ENCODE measurements around the gene PRAMEF18. TPM values are rescaled to one million over a fixed set of nuclear protein-coding genes. Genes with fewer than 3 reads are reported as not detected.
"Not testable (repeated sequence)": the region's sequence is repeated elsewhere in the genome, so short reads cannot be mapped to it uniquely, and the experiment has no call there.

The PRAMEF18 gene
- total RNA-seq, 1 experiment from 2014 or later = not detected

GRCh38 chr1:13208712-13209111 is 17.2 kb downstream of the PRAMEF18 start:
- not testable (repeated sequence) for DNase-seq (ENCODE audit: low read depth)

- not testable (repeated sequence) for DNase-seq (ENCODE audit: low read depth)
Measured at GRCh38 chr1:13201309-13201708, 24.6 kb downstream of the PRAMEF18 start, which contains the start of gene PRAMEF13. Gene PRAMEF13 (minus strand): TSS chr1:13201409. CDS start chr1:13199589, 1,820 bp downstream.

Other genes starting within 250 kb of the PRAMEF18 start
- gene PRAMEF27, start 169.6 kb downstream of the PRAMEF18 start, total RNA-seq (2014; rRNA removed) = not detected in 2 replicates
- gene HNRNPCL3, start 165.4 kb downstream of the PRAMEF18 start, total RNA-seq (2014; rRNA removed) = not detected in 2 replicates
- not detected in 2 replicates for gene PRAMEF25, start 155.4 kb downstream of the PRAMEF18 start, total RNA-seq (2014; rRNA removed)
- not detected in 2 replicates for gene HNRNPCL2, start 109.3 kb downstream of the PRAMEF18 start, total RNA-seq (2014; rRNA removed)
- gene PRAMEF26, start 70.1 kb downstream of the PRAMEF18 start, total RNA-seq (2014; rRNA removed) = not detected in 2 replicates
- gene HNRNPCL4, start 60.5 kb downstream of the PRAMEF18 start, total RNA-seq (2014; rRNA removed) = not detected in 2 replicates
- gene PRAMEF9, start 54.3 kb downstream of the PRAMEF18 start, total RNA-seq (2014; rRNA removed) = not detected in 2 replicates
- not detected in 2 replicates for gene PRAMEF13, start 24.7 kb downstream of the PRAMEF18 start, total RNA-seq (2014; rRNA removed)
- not detected in 2 replicates for gene PRAMEF5, start 28.0 kb upstream of the PRAMEF18 start, total RNA-seq (2014; rRNA removed)
- gene PRAMEF8, start 59.0 kb upstream of the PRAMEF18 start, total RNA-seq (2014; rRNA removed) = not detected in 2 replicates
- not detected in 2 replicates for gene PRAMEF33, start 77.4 kb upstream of the PRAMEF18 start, total RNA-seq (2014; rRNA removed)
- not detected in 2 replicates for gene PRAMEF15, start 89.4 kb upstream of the PRAMEF18 start, total RNA-seq (2014; rRNA removed)
- gene PRAMEF14, start 121.0 kb upstream of the PRAMEF18 start, total RNA-seq (2014; rRNA removed) = not detected in 2 replicates
- not detected in 2 replicates for gene PRAMEF19, start 145.8 kb upstream of the PRAMEF18 start, total RNA-seq (2014; rRNA removed)
- not detected in 2 replicates for gene PRAMEF17, start 163.5 kb upstream of the PRAMEF18 start, total RNA-seq (2014; rRNA removed)
- gene PRAMEF20, start 184.3 kb upstream of the PRAMEF18 start, total RNA-seq (2014; rRNA removed) = not detected in 2 replicates